ENCODE measurements around the gene GPR156.

GPR156 gene

DNA sequence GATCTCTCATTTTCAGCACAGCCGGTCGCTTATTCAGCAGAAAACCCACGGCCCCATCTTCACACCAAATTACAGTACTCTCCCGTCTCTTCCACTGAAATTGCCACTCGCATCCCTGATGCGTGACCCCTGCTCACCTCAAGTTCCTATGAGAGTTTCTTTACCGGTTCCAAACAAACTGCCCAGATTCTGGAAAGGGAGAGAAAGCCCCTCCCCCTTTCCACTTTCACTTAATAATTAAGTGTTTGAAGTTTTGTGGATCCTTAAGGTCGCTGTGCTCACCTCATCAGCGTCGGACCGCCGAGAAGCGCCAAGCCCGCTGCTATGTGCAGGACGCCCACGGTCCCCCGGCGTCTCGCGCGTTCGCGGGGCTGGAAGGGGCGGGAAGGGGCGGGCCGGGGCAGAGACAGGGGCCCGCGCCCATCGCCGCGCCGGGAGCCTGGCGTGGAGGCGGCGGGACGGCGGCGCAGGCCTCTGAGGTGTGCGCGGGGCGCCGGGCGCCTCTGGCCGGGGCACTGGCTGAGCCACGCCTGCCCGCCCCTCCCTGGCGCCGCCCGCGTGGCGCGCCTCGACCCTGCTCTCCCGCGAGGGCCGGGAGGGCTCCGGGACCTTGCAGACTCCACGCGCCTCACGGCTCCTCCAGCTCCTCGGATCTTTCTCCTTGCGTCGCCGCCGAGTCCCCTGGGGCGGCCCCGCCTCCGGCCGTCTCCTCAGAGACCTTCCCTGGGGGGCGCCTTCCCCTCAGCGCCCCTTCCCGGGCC is at the start of gene GPR156:
GPR156 (minus strand) TSS at position 476 of the 761 bp plus-strand sequence. CDS start 41,124 bp downstream, outside the sequence.
- Histone ChIP-seq H3K4me2 (ENCODE audit: low read length) (no peak within 1 kb of the TSS), H3K4me3 (ENCODE audit: low read length) (no peak within 1 kb of the TSS), H3K9me3 (ENCODE audit: control insufficient read depth, insufficient read depth, low read length) (no peaks in the 10 kb centered on the region), H3K4me1 (ENCODE audit: control insufficient read depth, low read length) (no peaks in the 10 kb centered on the region), H3K9me2 (replicated peaks; ENCODE audit: control insufficient read depth, low read length) (no peaks in the 10 kb centered on the region), H3K27ac (ENCODE audit: low read depth, low read length) (no peak within 1 kb of the TSS), H3K36me3 (ENCODE audit: control insufficient read depth, low read length) (no peaks in the 10 kb centered on the region), H3F3A (ENCODE audit: control insufficient read depth, insufficient read depth) (no peaks in the 10 kb centered on the region), H3K79me2 (ENCODE audit: control insufficient read depth, low read length) (no peaks in the 10 kb centered on the region), H4K20me1 (ENCODE audit: control insufficient read depth, insufficient read depth, low read depth, low read length) (no peaks in the 10 kb centered on the region), H3K27me3 (ENCODE audit: control insufficient read depth, low read length) (peaks cover 3% of the 10 kb centered on the region)
- TF ChIP-seq, protein P1, sequence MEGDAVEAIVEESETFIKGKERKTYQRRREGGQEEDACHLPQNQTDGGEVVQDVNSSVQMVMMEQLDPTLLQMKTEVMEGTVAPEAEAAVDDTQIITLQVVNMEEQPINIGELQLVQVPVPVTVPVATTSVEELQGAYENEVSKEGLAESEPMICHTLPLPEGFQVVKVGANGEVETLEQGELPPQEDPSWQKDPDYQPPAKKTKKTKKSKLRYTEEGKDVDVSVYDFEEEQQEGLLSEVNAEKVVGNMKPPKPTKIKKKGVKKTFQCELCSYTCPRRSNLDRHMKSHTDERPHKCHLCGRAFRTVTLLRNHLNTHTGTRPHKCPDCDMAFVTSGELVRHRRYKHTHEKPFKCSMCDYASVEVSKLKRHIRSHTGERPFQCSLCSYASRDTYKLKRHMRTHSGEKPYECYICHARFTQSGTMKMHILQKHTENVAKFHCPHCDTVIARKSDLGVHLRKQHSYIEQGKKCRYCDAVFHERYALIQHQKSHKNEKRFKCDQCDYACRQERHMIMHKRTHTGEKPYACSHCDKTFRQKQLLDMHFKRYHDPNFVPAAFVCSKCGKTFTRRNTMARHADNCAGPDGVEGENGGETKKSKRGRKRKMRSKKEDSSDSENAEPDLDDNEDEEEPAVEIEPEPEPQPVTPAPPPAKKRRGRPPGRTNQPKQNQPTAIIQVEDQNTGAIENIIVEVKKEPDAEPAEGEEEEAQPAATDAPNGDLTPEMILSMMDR (IDR thresholded peaks at IDR 0.05; ENCODE audit: low read depth, low read length, poor library complexity, severe bottlenecking) = no peak
- no peak for TF ChIP-seq EZH2phosphoT487 (IDR thresholded peaks at IDR 0.05; ENCODE audit: borderline replicate concordance, low read length)

DNA sequence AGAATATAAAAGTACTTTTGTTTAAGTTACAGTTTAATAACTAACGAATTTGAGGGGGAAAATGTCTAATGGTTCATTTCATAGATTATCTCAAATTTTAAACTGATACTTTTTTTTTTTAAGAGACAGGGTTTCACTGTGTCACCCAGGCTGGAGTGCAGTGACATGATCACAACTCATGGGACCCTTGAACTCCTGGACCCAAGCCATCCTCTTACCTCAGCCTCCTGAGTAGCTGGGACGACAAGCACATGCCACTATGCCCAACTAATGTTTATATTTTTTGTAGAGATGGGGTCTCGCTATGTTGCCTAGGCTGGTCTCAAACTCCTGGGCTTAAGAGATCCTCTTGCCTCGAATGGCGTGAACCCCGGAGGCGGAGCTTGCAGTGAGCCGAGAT is 47.6 kb upstream of the GPR156 start:
- no peaks in the 10 kb centered on the region for H3K9me3 ChIP-seq (ENCODE audit: control insufficient read depth, insufficient read depth, low read length)
- H3K27ac ChIP-seq (ENCODE audit: low read depth, low read length) = no peak overlapping the region
- peaks cover 2% of the 10 kb centered on the region; the same call in 1 of the 2 replicates for H4K20me1 ChIP-seq (ENCODE audit: control insufficient read depth, insufficient read depth, low read depth, low read length)
- H3K27me3 ChIP-seq (ENCODE audit: control insufficient read depth, low read length) = no peaks in the 10 kb centered on the region
- H3K4me1 ChIP-seq (ENCODE audit: control insufficient read depth, low read length) = no peaks in the 10 kb centered on the region
- H3K9me2 ChIP-seq (replicated peaks; ENCODE audit: control insufficient read depth, low read length) = no peaks in the 10 kb centered on the region
- peaks cover 28% of the 10 kb centered on the region for H3K79me2 ChIP-seq (ENCODE audit: control insufficient read depth, low read length)
- H3F3A ChIP-seq (ENCODE audit: control insufficient read depth, insufficient read depth) = no peaks in the 10 kb centered on the region
- no peak overlapping the region for H3K4me2 ChIP-seq (ENCODE audit: low read length)
- TF ChIP-seq, protein P1 (IDR thresholded peaks at IDR 0.05; ENCODE audit: low read depth, low read length, poor library complexity, severe bottlenecking) = no peak
- TF ChIP-seq EZH2phosphoT487 (IDR thresholded peaks at IDR 0.05; ENCODE audit: borderline replicate concordance, low read length) = no peak
- peaks cover 83% of the 10 kb centered on the region for H3K36me3 ChIP-seq (ENCODE audit: control insufficient read depth, low read length)
- H3K4me3 ChIP-seq (ENCODE audit: low read length) = no peak overlapping the region

DNA sequence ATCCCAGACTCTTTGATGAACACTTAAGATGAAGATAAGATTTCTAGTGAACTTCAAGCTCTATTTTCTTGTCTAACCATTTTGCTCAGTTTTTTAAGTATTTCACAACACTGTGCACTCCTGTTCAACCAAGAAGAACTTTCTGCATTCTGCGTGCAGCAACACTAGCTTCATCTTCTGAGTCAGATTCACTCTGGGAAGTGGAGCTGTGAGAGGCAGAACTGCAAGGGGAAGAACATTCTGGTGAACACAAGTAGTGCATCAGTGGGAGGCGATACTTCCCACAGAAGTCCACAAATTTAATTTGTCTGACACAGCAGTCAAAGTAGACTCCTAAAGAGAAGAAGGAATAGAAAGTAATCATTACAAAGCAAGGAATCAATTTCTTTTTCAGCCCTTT is 46.1 kb upstream of the GPR156 start:
- peaks cover 4% of the 10 kb centered on the region; the same call in 1 of the 2 replicates for H4K20me1 ChIP-seq (ENCODE audit: control insufficient read depth, insufficient read depth, low read depth, low read length)
- H3F3A ChIP-seq (ENCODE audit: control insufficient read depth, insufficient read depth) = no peaks in the 10 kb centered on the region
- no peak overlapping the region for H3K4me3 ChIP-seq (ENCODE audit: low read length)
- peaks cover 79% of the 10 kb centered on the region for H3K36me3 ChIP-seq (ENCODE audit: control insufficient read depth, low read length)
- TF ChIP-seq, protein P1 (IDR thresholded peaks at IDR 0.05; ENCODE audit: low read depth, low read length, poor library complexity, severe bottlenecking) = no peak
- no peak for TF ChIP-seq EZH2phosphoT487 (IDR thresholded peaks at IDR 0.05; ENCODE audit: borderline replicate concordance, low read length)
- peaks cover 14% of the 10 kb centered on the region for H3K79me2 ChIP-seq (ENCODE audit: control insufficient read depth, low read length)
- H3K9me2 ChIP-seq (replicated peaks; ENCODE audit: control insufficient read depth, low read length) = no peaks in the 10 kb centered on the region
- no peak overlapping the region for H3K27ac ChIP-seq (ENCODE audit: low read depth, low read length)
- H3K27me3 ChIP-seq (ENCODE audit: control insufficient read depth, low read length) = no peaks in the 10 kb centered on the region
- no peaks in the 10 kb centered on the region for H3K4me1 ChIP-seq (ENCODE audit: control insufficient read depth, low read length)
- no peak overlapping the region for H3K4me2 ChIP-seq (ENCODE audit: low read length)
- no peaks in the 10 kb centered on the region for H3K9me3 ChIP-seq (ENCODE audit: control insufficient read depth, insufficient read depth, low read length)
